Motor neuron (in vitro differentiated cells): ENCODE data around the gene LAIR1. TPM values are rescaled to one million over a fixed set of nuclear protein-coding genes. Genes with fewer than 3 reads are reported as not detected.
A peak's percentile ranks its signal among the peaks of the same experiment; 100 is the strongest.
"Not testable (repeated sequence)": the region's sequence is repeated elsewhere in the genome, so short reads cannot be mapped to it uniquely, and the experiment has no call there.

Source experiments
- ATAC-seq, 8 experiments: fragments of 200-7000 bp; cut with Tn5 transposase; replicated peaks in 6 of 8; 2 replicates each; pipeline ENCODE4 v1.8.0; 2021; ENCODE audit warnings: mild to moderate bottlenecking in 8 of 8, moderate library complexity in 8 of 8
- H3K27ac ChIP-seq, 2 donors: fragments of 250-450 bp; sonication (Bioruptor Pico); 2 replicates each; pipeline ENCODE4 v1.9.0; 2021; ENCODE audit warnings: antibody characterized with exemption in 2 of 2, mild to moderate bottlenecking in 2 of 2, moderate library complexity in 1 of 2
- H3K4me1 ChIP-seq, 2 donors: fragments of 250-450 bp; sonication (Bioruptor Pico); replicated peaks in 1 of 2; 2 replicates each; pipeline ENCODE4 v1.6.1; 2021; ENCODE audit warnings: antibody characterized with exemption in 2 of 2, mild to moderate bottlenecking in 2 of 2, moderate library complexity in 1 of 2
- H3K4me3 ChIP-seq, 5 donors: fragments of 250-450 bp; sonication (Bioruptor Pico); 2 replicates each; pipeline ENCODE4 v1.9.0; 2021; ENCODE audit warnings: antibody characterized with exemption in 5 of 5, mild to moderate bottlenecking in 5 of 5, moderate library complexity in 4 of 5
- WGBS, 10 experiments: fragments of 450-650 bp; shearing (Covaris generic); methylation state at CpG; one replicate each; pipeline ENCODE4 v1.0.0; 2022; 5-methylcytosine and 5-hydroxymethylcytosine counted together
- in situ Hi-C, 9 experiments: fragments of 400-800 bp; cut with MboI; loops; one replicate each; pipeline ENCODE4 v1.15.0; 2021; ENCODE audit warnings: low sequenced_read_pairs in 9 of 9, low pct_unique_long_range_greater_than_20kb in 2 of 9; ENCODE audit not compliant: unreplicated experiment in 9 of 9
- total RNA-seq, 8 experiments: library from RNA; unstranded; fragments of 300-600 nt; gene quantifications; 2 replicates each; pipeline versions ENCODE4 v1.2.3 to v1.2.4, GENCODE V29; 2022

Gene LAIR1
- total RNA-seq, 8 experiments from 2014 or later, result 0.11 to 2.5 (median 0.68) TPM; not detected in 2

- H3K27ac ChIP-seq, result no peak overlapping the region
- WGBS, 10 experiments, result 40 to 97% (median 78%) methylated on average over 1 to 8 of the region's 16 CpGs; no CpG with 5 or more reads in 1 of the 10 experiments
These were observed 9.3 kb upstream of the LAIR1 start for GRCh38 chr19:54373781-54374631.

GRCh38 chr19:54371453-54371852, 6.7 kb upstream of the LAIR1 start:
- ATAC-seq, in situ Hi-C loops, H3K27ac ChIP-seq, H3K4me1 ChIP-seq, H3K4me3 ChIP-seq: not testable (repeated sequence)
- 25 to 71% (median 62%) methylated on average over 2 to 5 of the region's 5 CpGs; no CpG with 5 or more reads in 4 of the 10 experiments for WGBS, 10 experiments

More at GRCh38 chr19:54373781-54374631, 9.3 kb upstream of the LAIR1 start:
- H3K4me3 ChIP-seq, result no peak overlapping the region
- in situ Hi-C loops, result no loop called here
- ATAC-seq, result no peak
- no peaks in the 10 kb centered on the region for H3K4me1 ChIP-seq

GRCh38 chr19:54370434-54370796, 5.7 kb upstream of the LAIR1 start:
- in situ Hi-C loops, H3K27ac ChIP-seq, H3K4me1 ChIP-seq, ATAC-seq, H3K4me3 ChIP-seq: not testable (repeated sequence)
- 60 to 100% methylated on average over 1 to 2 of the region's 10 CpGs; no CpG with 5 or more reads in 8 of the 10 experiments for WGBS, 10 experiments

- ATAC-seq, H3K4me3 ChIP-seq, H3K4me1 ChIP-seq, in situ Hi-C loops, H3K27ac ChIP-seq: not testable (repeated sequence)
- WGBS, 10 experiments, result 100% methylated on average over 1 of the region's 19 CpGs; no CpG with 5 or more reads in 9 of the 10 experiments
These were observed 5.1 kb upstream of the LAIR1 start for GRCh38 chr19:54369688-54370433.

DNA sequence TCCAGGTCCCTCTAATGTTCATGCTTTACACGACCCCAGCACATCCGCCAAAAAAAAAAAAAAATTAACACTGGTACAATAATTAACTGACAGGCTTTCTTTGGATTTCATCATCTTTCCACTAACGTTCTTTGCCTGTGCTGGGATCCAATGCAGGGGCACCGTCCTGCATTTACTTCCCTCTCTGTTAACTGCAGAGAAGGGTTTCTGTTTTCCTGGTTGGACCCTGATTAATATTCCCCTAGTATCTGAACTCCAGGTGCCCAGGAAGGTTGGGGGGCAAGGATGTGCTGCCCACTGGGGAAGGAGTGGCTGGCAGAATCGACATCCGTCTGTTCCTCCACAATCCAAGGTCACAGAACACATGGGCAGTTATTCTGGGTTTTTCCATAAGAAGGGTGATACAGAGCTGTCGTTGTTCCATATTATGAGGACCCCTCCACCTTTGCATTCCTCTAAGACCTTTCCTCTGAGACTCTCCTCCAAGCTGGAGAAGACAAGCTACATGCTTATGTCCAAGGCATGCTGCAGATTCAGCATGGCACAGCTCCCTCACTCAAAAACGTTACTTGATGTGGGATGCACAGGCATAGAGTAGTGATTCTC, 4.5 kb upstream of the LAIR1 start:
- 0 to 100% (median 53%) methylated on average over 1 to 6 of the region's 8 CpGs for WGBS, 10 experiments
- no peak for ATAC-seq
- Histone ChIP-seq H3K27ac (no peak overlapping the region), H3K4me1 (no peaks in the 10 kb centered on the region), H3K4me3 (no peak overlapping the region)
- in situ Hi-C loops, result no loop called here

GRCh38 chr19:54366811-54367210, 2.1 kb upstream of the LAIR1 start:
- in situ Hi-C loops, result no loop called here
- ATAC-seq, result no peak
- 0 to 43% (median 31%) methylated on average over 2 to 6 of the region's 6 CpGs; no CpG with 5 or more reads in 2 of the 10 experiments for WGBS, 10 experiments

GRCh38 chr19:54365798-54366197, 1.1 kb upstream of the LAIR1 start:
- 10 to 95% (median 85%) methylated on average over 2 to 8 of the region's 13 CpGs; no CpG with 5 or more reads in 6 of the 10 experiments for WGBS, 10 experiments
- ATAC-seq, H3K4me3 ChIP-seq, H3K4me1 ChIP-seq, in situ Hi-C loops, H3K27ac ChIP-seq: not testable (repeated sequence)

More at GRCh38 chr19:54366811-54367210, 2.1 kb upstream of the LAIR1 start:
- Histone ChIP-seq H3K4me3 (no peak overlapping the region), H3K27ac (no peak overlapping the region), H3K4me1 (no peaks in the 10 kb centered on the region)

- H3K4me1 ChIP-seq, H3K27ac ChIP-seq, H3K4me3 ChIP-seq, in situ Hi-C loops, ATAC-seq: not testable (repeated sequence)
- 0 to 63% (median 38%) methylated on average over 1 to 3 of the region's 10 CpGs; no CpG with 5 or more reads in 4 of the 10 experiments for WGBS, 10 experiments
These were observed 2.9 kb downstream of the LAIR1 start for GRCh38 chr19:54361680-54362422.

- H3K4me1 ChIP-seq, in situ Hi-C loops, H3K27ac ChIP-seq, H3K4me3 ChIP-seq: not testable (repeated sequence)
- no CpG with 5 or more reads among the region's 21 CpGs for WGBS, 10 experiments
- peak; percentile 20 to 97 (median 62) for ATAC-seq
These were observed 5.4 kb downstream of the LAIR1 start for GRCh38 chr19:54359149-54359820.

- WGBS, 10 experiments, result 0 to 72% (median 35%) methylated on average over 2 to 4 of the region's 16 CpGs; no CpG with 5 or more reads in 5 of the 10 experiments
- peaks cover 0 to 12% of the 10 kb centered on the region in 2 donors for H3K4me1 ChIP-seq
- H3K27ac ChIP-seq, result no peak overlapping the region
- peak in 1 of 8 experiments; percentile 11 for ATAC-seq
- in situ Hi-C loops, result no loop called here
- no peak overlapping the region for H3K4me3 ChIP-seq
These were observed 7.3 kb downstream of the LAIR1 start for GRCh38 chr19:54357381-54357780.

DNA sequence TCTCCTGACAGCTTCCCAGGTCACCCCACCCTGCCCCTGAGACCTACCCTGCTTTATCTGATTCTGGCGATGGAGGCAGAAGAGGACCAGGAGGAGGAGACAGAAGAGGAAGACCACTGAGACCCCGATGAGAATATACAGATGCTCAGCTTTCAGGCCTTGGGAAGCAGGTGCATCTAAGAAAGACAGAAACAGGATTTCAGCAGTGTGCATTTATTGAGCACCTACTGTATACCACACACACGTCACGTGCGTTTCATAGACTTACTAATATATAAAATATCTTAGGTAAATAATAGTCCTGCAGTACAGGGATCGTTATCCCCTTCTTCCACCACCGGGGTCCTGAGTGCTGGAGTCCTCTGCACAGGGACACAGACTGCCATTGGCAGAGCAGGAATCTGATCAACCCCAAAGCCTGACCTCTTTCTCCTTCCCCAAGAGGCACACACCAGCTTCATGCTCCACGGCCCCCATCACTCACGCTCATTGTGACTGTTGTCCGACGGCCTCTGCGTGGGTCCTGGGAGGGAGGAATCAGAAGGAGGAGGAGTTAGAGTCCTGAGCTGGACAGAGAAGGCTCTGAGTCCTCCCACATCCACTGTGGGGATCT, 8.2 kb downstream of the LAIR1 start:
- in situ Hi-C loops, result no loop called here
- no peak for ATAC-seq
- H3K4me1 ChIP-seq, result peaks cover 0 to 12% of the 10 kb centered on the region in 2 donors
- 20 to 100% (median 79%) methylated on average over 1 to 6 of the region's 12 CpGs for WGBS, 10 experiments
- H3K4me3 ChIP-seq, result no peak overlapping the region
- H3K27ac ChIP-seq, result no peak overlapping the region

- H3K4me1 ChIP-seq, result peaks cover 0 to 12% of the 10 kb centered on the region in 2 donors
- no peak for ATAC-seq
- H3K4me3 ChIP-seq, result no peak overlapping the region
- no peak overlapping the region for H3K27ac ChIP-seq
- in situ Hi-C loops, result no loop called here
- WGBS, 10 experiments, result 40 to 100% (median 85%) methylated on average over 2 to 5 of the region's 14 CpGs; no CpG with 5 or more reads in 5 of the 10 experiments
These were observed 9.1 kb downstream of the LAIR1 start for GRCh38 chr19:54355675-54356074.
